Parathyroid adenoma (tissue), 2 donors: ENCODE data around the gene FNDC11.

ENCODE experiments used
- H2AFZ ChIP-seq: fragments of 300-600 bp; sonication (generic); one replicate; pipeline ENCODE4 v1.7.0; 2017; ENCODE audit warnings: antibody characterized with exemption, mild to moderate bottlenecking
- H3K27ac ChIP-seq: fragments of 300-600 bp; sonication (generic); one replicate; pipeline ENCODE4 v1.7.0; 2017
- H3K27me3 ChIP-seq: fragments of 300-600 bp; sonication (generic); one replicate; pipeline ENCODE4 v1.7.0; 2017; ENCODE audit warnings: low read length; ENCODE audit not compliant: control insufficient read depth, insufficient read depth
- H3K36me3 ChIP-seq: fragments of 300-600 bp; sonication (generic); one replicate; pipeline ENCODE4 v1.7.0; 2017; ENCODE audit warnings: low read length; ENCODE audit not compliant: control insufficient read depth, insufficient read depth
- H3K4me1 ChIP-seq: fragments of 300-600 bp; sonication (generic); one replicate; pipeline ENCODE4 v1.7.0; 2017; ENCODE audit warnings: control low read depth
- H3K4me2 ChIP-seq: fragments of 300-600 bp; sonication (generic); one replicate; pipeline ENCODE4 v1.7.0; 2017; ENCODE audit warnings: low read length
- H3K4me3 ChIP-seq: fragments of 300-600 bp; sonication (generic); one replicate; pipeline ENCODE4 v1.7.0; 2017; ENCODE audit warnings: low read depth, low read length
- H3K79me2 ChIP-seq: fragments of 300-600 bp; sonication (generic); one replicate; pipeline ENCODE4 v1.7.0; 2017; ENCODE audit warnings: control low read depth
- H3K9ac ChIP-seq: fragments of 300-600 bp; sonication (generic); one replicate; pipeline ENCODE4 v1.7.0; 2017; ENCODE audit warnings: mild to moderate bottlenecking
- H3K9me3 ChIP-seq: fragments of 300-600 bp; sonication (generic); one replicate; pipeline ENCODE4 v1.7.0; 2017; ENCODE audit warnings: low read length; ENCODE audit not compliant: control insufficient read depth
- CTCF ChIP-seq: fragments of 300-600 bp; sonication (generic); IDR thresholded peaks from one replicate; pipeline ENCODE4 v1.7.0; 2017; ENCODE audit warnings: antibody characterized with exemption, mild to moderate bottlenecking
- donor health status: primary hyperparathyroidism.

Gene FNDC11

GRCh38 chr20:63567136-63567385 is 13.1 kb downstream of the FNDC11 start:
- Histone ChIP-seq H3K36me3 (no peaks in the 10 kb centered on the region), H3K4me2 (no peak overlapping the region), H3K79me2 (no peaks in the 10 kb centered on the region), H3K27ac (no peak overlapping the region), H2AFZ (no peak overlapping the region), H3K4me3 (no peak overlapping the region), H3K27me3 (no peaks in the 10 kb centered on the region), H3K9me3 (no peaks in the 10 kb centered on the region), H3K9ac (no peak overlapping the region), H3K4me1 (no peaks in the 10 kb centered on the region)
- no peak for TF ChIP-seq CTCF

GRCh38 chr20:63567386-63568169 is 13.6 kb downstream of the FNDC11 start:
- H3K79me2 ChIP-seq, result no peaks in the 10 kb centered on the region
- no peak overlapping the region for H3K27ac ChIP-seq
- no peaks in the 10 kb centered on the region for H3K9me3 ChIP-seq
- no peak overlapping the region for H3K4me3 ChIP-seq
- H3K36me3 ChIP-seq, result no peaks in the 10 kb centered on the region
- no peak overlapping the region for H3K4me2 ChIP-seq
- no peak for TF ChIP-seq CTCF
- no peak overlapping the region for H2AFZ ChIP-seq
- H3K27me3 ChIP-seq, result no peaks in the 10 kb centered on the region
- no peak overlapping the region for H3K9ac ChIP-seq
- no peaks in the 10 kb centered on the region for H3K4me1 ChIP-seq

GRCh38 chr20:63568170-63568981 is 14.4 kb downstream of the FNDC11 start:
- no peaks in the 10 kb centered on the region for H3K27me3 ChIP-seq
- H3K9ac ChIP-seq, result no peak overlapping the region
- H3K27ac ChIP-seq, result no peak overlapping the region
- H3K9me3 ChIP-seq, result no peaks in the 10 kb centered on the region
- H3K79me2 ChIP-seq, result no peaks in the 10 kb centered on the region
- H2AFZ ChIP-seq, result no peak overlapping the region
- no peak overlapping the region for H3K4me2 ChIP-seq
- no peaks in the 10 kb centered on the region for H3K36me3 ChIP-seq
- no peaks in the 10 kb centered on the region for H3K4me1 ChIP-seq
- TF ChIP-seq CTCF, result no peak
- H3K4me3 ChIP-seq, result no peak overlapping the region

- Histone ChIP-seq H3K36me3 (no peaks in the 10 kb centered on the region), H3K79me2 (no peaks in the 10 kb centered on the region), H3K27ac (no peak overlapping the region), H3K4me2 (no peak overlapping the region), H3K27me3 (no peaks in the 10 kb centered on the region), H3K4me1 (no peaks in the 10 kb centered on the region), H3K9me3 (no peaks in the 10 kb centered on the region), H3K4me3 (no peak overlapping the region), H3K9ac (no peak overlapping the region), H2AFZ (no peak overlapping the region)
- no peak for TF ChIP-seq CTCF
Observed at GRCh38 chr20:63568986-63569949, 15.3 kb downstream of the FNDC11 start.
